GM18526 (cell line): ENCODE data around the gene CHST15.

ENCODE experiments used
- POLR2A ChIP-seq: IDR thresholded peaks from 3 replicates; pipeline ENCODE4 v1.6.1; 2011; ENCODE audit not compliant: insufficient read length; ENCODE audit errors: extremely low read depth

Gene CHST15

GRCh38 chr10:124110882-124111281, 17.5 kb upstream of the CHST15 start:
- no peak for TF ChIP-seq POLR2A

GRCh38 chr10:124109261-124109660, 15.9 kb upstream of the CHST15 start:
- TF ChIP-seq POLR2A: no peak

- no peak for TF ChIP-seq POLR2A
Measured at GRCh38 chr10:124107072-124107471, 13.7 kb upstream of the CHST15 start.

GRCh38 chr10:124106241-124106879, 13.0 kb upstream of the CHST15 start:
- TF ChIP-seq POLR2A: no peak

GRCh38 chr10:124105594-124105993, 12.2 kb upstream of the CHST15 start:
- TF ChIP-seq POLR2A: no peak

GRCh38 chr10:124105045-124105444, 11.6 kb upstream of the CHST15 start:
- TF ChIP-seq POLR2A: no peak

GRCh38 chr10:124104011-124104627, 10.7 kb upstream of the CHST15 start:
- TF ChIP-seq POLR2A: no peak

GRCh38 chr10:124101351-124101750, 8.0 kb upstream of the CHST15 start:
- TF ChIP-seq POLR2A: no peak

GRCh38 chr10:124100124-124100523, 6.7 kb upstream of the CHST15 start:
- TF ChIP-seq POLR2A: no peak

GRCh38 chr10:124099604-124100003, 6.2 kb upstream of the CHST15 start:
- TF ChIP-seq POLR2A: no peak

- TF ChIP-seq POLR2A: no peak
Measured at GRCh38 chr10:124098575-124098974, 5.2 kb upstream of the CHST15 start.

GRCh38 chr10:124097883-124098282, 4.5 kb upstream of the CHST15 start:
- TF ChIP-seq POLR2A: no peak

GRCh38 chr10:124096494-124096893, 3.1 kb upstream of the CHST15 start:
- no peak for TF ChIP-seq POLR2A

- no peak for TF ChIP-seq POLR2A
Measured at GRCh38 chr10:124095096-124095495, 1.7 kb upstream of the CHST15 start.

GRCh38 chr10:124094419-124094785, 1.0 kb upstream of the CHST15 start:
- TF ChIP-seq POLR2A: no peak

- TF ChIP-seq POLR2A: no peak
Measured at GRCh38 chr10:124092250-124092859, 1.0 kb downstream of the CHST15 start.

GRCh38 chr10:124091646-124092249, 1.6 kb downstream of the CHST15 start:
- TF ChIP-seq POLR2A: no peak
